HG03060 (cell line): Measurements from ENCODE around the gene PXDN.

Experiments
- ATAC-seq: cut with Tn5 transposase; IDR thresholded peaks from one replicate; pipeline ENCODE4 v1.9.1; 2021; ENCODE audit warnings: low read depth, moderate number of reproducible peaks; ENCODE audit not compliant: unreplicated experiment

PXDN gene

DNA sequence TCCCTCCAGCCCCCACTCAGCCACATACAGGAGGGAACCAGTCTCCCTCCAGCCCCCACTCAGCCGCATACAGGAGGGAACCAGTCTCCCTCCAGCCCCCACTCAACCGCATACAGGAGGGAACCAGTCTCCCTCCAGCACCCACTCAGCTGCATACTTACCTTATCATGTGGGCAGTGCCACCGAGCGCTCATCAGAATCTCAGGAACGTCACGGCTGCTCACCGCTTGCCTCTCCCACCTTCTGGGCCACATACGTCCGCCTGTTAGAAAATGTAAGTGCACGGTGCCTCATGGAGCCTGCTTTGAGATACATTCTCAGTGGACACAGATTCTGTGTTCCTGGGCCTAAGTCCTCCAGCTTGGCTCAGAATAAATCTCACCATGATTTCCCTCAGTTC is 124.8 kb downstream of the PXDN start:
- ATAC-seq: no peak

DNA sequence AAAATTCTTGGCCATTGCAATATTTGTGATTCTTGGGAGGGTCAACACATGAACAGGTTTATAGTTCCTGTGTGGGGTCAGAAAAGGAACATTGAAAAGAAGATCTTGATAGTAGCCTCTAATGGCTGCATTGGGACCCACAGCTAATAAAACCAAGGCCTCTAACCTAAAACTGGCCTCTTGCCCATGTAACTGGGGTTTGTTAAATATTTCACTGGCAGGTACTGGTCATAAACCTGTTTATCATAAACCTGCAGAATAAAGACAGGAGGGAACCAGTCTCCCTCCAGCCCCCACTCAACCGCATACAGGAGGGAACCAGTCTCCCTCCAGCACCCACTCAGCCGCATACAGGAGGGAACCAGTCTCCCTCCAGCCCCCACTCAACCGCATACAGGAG is 125.3 kb downstream of the PXDN start:
- no peak for ATAC-seq

DNA sequence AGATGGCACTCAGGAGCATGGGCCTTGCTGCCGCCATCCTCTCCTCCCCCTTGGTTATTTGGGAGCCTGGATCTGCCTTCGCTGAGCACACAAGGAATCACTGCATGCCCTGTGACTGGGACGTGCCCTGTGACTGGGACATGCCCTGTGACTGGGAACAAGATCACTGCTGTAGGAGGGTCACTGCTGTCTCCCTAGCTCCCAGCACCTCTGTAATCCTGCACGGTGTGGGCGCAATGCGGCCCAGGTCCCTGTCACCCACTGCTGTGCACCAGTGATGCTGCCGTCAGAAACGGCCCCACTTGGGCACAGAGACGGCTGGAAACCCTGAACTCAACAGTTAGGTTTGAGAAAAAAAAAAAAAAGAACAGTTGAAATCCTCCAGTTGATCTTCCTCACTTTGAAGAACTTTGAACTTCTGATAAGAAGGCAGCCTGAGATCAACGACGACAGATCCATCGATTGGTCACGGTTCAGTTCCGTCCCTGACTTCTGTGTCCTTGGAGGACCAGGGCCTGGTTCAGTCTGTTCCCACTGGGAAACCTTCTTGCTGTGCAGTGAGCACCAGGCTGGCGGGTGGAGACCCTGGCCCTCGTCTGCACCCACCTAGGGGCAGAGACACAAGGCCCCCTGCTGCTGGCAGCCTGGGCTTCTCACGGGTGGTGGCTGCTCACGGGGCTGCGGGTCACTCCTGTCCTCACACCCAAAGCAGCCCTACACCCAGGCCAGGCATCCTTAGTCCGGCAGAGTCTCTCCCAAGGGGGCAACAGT is 125.9 kb downstream of the PXDN start:
- ATAC-seq: no peak

DNA sequence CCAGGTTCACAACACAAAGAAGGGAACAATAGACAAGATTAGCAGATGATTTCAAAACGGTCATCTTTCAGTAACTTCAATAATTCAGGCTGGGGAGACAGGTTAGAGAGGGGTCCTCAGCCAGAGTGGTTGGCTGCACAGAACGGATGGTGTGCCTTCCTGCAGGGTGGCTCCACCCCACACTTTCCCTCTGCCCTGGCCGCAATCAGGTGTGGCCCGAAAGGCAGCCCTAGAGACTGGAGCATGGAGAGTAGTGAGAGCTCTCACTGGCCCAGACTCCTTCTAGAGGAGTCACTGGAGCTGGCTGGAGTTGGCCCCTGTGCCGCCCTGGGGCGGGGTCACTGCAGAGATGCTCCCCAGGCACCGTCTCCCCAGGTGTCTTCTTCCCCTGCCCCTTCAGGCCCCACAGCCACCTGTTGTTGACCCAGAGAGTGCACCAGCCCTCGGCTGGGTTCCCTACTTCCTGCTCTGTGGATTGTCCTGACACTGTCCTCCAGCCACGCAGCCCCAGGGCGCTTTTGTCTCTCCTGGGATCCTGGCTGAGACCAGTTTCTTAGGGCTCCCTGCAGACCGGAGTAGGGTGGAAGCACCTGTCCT is 126.8 kb downstream of the PXDN start:
- ATAC-seq: no peak

DNA sequence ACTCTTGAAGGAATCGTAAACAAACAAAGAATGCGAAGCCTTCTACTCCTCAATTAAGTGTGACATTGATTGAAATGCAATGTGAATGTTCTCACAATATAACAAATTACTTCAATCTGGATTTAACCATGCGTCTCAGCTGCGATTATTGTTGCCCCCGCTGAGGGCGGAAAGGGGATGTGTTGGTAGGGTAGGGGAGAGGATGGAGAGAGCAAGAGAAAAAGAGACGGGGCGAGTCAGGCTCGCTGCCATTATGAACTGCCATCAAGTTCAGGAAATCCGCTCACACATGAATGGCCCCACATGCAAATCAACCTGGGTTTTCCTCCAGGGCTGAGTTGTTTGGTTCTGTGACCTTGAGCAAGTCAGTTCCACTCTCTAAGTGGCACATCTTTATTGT is 129.8 kb downstream of the PXDN start:
- ATAC-seq: no peak

DNA sequence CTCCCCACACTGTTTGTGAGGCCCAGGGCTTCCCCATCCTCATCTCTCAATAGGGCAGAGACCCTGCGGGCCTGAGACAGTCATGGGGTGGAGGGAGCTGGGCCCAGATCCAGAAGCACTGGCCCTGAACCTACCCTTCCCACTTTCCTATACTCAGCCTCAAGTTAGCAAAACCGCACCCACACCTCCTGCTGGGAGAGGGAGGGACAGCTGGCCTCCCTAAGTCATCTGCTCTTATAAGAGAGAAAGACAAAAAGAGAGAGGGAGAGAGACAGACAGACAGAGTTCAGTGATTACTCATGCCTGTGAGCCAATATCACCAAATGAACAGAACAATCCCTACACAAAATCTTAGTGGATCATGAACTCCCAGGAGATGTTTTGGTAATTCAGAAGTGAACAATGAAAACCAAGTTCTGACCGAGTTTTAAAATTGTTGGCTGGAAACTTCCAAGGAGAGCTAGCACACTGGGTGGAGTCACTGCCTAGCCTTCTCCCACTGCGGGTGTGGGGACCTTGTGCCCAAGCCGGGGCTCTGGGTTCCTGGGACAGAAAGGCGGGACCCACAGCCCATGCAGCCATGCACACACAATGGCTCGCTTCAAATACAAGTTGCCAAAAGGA is 130.5 kb downstream of the PXDN start:
- ATAC-seq: no peak

DNA sequence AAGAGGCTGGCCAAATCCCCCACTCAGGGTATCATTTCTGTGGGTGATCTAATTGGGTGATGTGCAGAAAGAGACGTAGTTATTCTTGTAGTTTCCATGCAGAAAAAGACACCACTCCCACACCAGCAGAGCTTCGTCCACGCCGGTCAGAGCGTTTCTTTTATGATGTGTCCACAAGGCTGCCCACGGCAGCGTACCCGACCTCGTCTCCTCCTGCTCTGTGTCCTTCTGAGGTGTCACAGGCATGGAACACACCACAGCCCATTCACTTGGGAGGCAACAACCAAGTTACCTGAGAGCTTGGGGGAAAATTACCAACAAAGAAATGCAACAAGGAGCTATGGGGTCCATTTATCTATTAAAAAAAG is 131.3 kb downstream of the PXDN start:
- ATAC-seq: no peak

DNA sequence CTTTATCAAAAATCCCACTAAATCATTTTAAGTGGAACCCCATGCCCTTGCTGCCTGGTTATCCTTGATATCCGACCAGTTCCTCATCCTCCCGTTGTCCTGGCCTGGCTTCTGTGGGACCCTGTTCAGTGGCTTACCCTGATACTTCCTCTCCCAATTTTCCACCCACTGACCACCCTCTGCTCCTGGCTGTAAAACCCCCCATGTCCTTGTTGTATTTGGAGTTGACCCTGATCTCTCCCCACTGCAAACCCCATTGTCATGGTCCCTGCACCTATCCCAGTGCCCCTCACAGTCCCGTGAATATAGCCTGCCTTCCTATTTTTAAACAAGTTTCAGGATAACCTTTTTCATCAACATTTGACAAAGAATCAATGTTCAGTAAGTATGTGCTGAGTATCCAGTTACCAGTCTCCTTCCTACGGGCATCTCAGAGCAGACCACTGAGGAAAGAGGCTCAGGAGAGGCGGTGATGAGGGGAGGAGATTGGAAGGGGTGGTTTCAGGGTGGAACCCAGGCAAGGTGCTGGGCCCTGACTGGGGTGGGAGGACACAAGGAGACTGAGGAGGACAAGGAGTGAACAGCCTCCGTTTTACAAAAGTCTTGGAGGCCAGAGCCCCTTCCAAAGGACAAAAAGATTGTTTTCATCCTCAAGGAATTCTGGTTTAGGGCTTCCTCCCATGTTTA is 131.8 kb downstream of the PXDN start:
- no peak for ATAC-seq

DNA sequence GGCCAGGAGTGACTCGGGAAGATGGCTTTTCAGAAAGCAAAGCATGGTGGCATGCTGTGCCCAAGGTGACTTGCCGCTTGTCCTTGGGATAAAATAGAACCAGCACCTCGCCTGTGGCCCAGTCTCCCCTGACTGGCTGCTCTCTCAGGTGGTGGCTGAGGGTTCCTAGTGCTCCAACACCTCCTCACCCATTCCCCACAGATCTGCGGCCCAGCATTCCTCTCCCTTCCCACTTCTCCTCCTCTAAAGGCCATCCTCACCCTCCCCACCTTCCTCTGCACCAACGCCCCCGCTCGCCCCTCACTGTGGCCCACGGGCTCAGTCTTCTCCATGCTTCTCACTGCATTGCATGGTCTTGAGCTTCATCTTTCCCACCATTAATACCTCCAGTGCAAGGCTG is 132.4 kb downstream of the PXDN start:
- ATAC-seq: no peak

DNA sequence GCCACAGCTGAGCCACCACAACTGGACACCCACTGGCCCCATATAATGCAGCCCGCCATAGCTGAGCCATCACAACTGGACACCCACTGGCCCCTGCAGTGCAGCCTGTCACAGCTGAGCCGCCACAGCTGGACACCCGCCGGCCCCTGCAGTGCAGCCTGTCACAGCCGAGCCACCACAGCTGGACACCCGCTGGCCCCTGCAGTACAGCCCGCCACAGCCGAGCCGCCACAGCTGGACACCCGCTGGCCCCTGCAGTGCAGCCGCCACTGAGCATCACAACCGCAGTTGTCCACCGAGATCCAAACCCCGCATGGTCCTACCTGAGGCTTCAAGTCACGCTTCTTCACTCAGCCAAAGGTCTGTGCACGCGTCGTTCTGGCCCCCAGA is 134.2 kb downstream of the PXDN start:
- no peak for ATAC-seq

DNA sequence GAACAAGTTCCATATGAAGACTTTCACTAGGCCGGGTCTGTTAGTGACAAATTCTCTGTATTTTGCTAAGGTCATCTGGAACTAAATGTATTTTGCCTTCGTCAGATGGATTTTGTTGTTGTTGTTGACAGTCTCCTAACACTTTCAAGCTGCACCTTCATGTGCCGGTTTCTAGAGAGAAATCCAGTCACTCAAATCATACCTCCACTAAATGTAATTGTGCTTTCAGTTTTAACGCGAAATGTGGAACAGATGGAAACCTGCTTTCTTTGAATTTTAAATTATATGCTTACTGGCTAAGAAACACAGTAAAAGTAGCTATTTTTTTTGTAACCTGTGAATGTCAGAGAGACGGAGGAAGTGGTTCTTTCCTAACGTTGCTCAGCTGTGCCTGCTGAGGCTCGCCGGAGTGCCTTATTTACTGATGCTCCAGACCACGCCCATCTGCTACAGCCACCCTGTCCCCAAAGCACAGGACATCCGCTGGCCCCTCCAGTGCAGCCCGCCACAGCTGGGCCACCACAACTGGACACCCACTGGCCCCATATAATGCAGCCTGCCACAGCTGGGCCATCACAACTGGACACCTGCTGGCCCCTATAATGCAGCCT is 134.7 kb downstream of the PXDN start:
- ATAC-seq: no peak

DNA sequence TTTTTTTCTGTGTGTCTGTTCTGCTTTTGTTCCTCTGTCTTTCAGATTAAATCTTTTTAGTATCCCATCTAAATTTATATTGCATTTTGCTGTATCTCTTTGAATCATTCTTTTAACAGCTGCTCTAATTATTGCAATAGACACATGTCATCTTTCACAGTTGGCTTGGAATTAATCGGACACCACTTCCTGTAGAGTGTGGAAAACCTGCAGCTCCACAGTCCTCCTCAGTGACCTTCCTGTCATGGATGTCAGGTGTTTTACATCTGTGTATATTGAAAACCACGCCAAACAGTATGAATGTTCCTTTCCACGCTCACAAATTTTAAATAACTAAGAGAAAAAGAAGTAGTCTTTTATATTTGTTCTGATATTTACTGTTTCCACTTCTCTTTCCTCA is 135.3 kb downstream of the PXDN start:
- ATAC-seq: no peak

DNA sequence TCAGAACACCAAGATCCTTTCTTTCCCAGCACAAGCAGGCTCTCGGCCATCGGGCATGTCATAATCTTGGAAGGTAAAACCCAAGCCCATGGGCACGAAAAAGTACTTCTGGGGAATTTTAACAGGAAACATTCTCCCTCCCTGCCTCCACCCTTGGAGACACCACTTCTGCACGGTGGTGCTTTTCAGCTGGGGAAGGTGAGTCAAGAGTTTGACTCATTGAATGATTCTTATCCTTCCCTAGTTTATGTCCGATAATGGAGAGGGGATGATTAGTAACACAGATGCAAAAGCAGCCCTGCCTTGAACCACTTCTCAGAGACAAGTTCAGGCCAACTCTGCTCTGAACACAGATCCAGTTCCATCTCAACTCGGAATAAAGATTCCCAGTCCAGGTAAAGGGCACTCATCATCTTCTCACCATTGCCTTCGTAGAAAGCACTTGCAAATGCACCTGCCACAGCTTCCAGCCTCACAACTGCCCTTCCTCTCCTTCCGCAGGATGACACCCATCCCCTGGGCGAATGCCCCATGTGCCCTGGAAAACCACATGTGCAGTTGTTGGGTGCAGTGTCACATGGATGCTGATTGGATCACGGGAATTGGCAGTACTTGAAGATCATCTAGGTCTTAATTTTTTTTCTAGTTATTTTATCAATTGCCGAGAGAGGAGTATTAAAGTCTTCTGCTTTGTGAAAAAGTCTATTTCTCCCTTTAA is 136.2 kb downstream of the PXDN start:
- ATAC-seq: no peak

DNA sequence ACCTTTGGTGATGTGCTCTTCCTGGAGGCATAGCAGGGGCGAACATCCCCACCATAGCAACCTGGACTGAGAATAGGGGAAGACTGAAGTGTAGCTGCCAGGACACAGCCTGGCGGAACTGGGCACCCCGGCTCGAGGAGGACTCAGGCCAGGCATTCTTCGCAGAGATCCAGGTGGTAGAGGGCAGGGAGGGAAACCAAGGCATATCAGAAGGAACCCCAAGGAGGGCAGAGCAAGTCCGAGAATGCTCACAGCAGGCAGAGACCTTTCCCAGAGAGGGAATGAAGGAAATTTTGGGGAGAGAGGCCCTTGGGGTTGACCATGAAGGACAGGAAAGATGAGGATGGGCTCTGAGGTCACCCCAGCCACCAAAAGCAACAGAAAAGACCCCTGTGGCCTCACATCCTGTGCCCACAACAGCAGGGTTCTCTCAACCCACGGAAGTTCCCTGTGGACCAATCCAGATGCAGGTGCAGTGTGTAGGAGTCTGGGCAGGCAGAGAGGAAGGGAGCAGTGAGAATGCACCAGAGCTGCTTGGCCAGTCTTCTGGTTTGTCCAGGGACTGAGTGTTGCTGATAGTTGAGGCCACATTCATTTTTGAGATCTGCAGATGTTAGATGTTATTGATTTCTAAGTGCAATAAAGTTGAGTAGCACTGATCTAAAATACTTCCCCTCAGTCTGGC is 136.9 kb downstream of the PXDN start:
- ATAC-seq: no peak

DNA sequence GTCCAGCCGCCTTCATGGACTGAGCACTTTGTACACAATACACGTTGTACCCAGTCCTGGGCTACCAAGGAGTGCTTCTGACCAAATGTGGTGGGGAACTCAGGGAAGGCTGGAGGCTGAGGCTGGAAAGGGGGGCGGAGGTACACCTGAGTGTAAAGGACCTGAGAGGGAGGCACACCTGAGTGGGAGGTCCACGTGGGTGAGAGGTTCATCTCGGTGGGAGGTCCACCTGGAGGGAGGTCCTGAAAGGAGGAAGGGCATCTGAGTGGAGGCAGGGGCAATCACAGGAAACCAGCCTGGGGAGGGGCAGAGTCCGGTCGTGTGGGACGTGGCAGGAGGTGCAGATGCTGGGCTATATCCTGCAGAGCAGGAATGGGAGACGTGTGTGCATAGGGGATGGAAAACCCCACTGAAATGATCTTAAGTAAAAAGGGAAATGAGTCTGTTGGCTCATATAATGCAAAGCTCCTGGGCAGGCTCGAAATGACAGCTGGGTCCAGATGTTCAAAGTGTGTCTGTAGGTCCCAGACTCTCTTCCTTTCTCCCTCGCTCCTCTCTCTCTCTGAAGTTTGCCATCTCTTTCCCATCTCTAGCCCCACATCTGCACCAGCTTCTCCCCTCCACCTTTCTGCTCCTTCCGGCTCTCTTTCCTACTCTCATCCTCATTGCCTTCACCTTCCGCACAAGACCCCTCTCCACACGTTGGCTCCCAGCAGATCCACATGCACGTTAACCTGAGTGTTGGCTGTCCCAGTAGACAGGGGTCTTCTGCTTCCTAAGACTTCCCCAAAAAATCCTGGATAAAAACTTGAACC is 137.7 kb downstream of the PXDN start:
- no peak for ATAC-seq

DNA sequence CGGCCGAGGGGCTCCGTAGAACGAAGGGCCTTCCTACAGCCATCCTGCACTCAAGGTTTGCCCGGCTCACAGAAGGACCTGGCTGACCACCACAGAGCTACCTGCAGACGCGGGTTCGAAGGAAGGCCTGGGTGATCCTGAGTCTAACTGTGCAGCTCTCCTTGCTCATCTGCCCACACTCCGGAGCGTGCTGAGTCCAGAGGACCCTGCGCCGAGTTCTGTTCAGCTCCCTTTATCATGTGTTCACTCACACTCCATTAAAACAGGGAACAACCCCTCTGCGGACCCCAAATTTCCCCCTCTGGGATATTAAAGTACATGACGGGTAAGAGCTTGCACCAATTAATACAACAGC is 138.3 kb downstream of the PXDN start:
- ATAC-seq: no peak

DNA sequence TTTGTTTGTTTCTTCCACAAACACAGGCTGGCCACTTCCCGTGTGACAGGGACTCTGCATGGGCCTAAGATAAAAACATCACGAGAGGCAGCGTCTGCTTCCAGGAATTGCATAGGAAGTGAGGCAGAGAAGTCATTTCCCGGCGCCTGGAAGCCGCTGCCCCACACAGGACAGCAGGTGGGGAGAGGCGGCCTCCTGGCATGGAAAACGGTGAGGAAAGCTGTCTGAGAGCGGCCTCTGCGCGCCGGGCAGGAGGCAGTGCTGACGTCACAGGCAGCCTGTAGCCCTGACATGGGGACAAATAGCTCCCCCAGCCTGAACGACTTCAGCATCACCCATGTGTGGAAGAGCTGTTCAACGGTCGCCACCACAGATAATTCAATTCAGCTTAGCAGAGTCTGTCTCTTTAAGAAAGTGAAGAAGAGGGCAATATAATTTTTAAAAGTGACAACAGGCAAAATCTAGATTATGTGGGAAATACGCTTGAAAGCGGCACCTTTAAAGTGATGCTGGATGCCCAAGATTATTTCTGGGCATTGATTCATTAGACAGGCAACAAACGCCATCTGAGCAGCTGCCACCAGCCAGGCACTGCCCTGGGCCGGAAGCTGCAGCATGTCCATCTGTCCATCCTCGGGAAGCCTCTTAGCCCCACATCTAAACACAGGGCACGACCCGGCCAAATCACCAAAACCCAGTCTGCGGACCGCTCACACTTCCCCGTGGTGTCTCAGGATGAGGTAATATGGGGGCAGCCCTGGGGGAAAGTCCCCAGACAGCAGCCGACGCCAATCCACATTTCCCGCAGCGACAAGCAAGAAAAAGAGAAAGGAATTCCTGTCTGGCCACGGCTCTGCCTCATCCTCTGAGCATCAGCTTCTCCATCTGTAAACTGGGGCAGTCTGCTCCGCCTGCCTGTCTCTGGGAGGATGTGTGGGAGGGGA is 138.9 kb downstream of the PXDN start:
- ATAC-seq: no peak

DNA sequence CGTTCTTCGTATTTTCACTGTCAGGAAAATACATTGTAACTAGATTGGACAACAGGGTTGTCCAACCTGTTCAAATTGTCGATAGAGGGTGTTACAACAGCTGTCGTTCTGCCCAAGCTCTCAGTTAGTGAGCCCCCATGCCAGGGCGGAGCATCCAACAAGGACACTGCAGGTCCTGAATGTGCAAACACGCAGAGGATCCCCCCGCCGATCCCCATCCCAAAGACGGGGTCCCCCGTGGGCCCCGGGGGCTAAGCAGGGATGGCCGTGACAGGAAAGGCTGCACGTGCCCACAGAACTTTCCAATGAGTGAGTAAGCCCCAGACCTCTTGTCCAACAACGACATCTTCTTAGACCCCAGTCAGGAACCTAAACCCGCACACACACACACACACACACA is 140.8 kb downstream of the PXDN start:
- ATAC-seq: no peak
